Suprapubic skin (tissue), 4 donors: Measurements from ENCODE around the gene FAM237A. TPM values are rescaled to one million over a fixed set of nuclear protein-coding genes. Genes with fewer than 3 reads are reported as not detected.

Experiments
- DNase-seq, 2 donors: peaks; one replicate each; pipeline ENCODE4 v3.0.0-alpha.2; 2019; ENCODE audit warnings: low spot score in 2 of 2
- H3K27ac ChIP-seq: fragments of 200-600 bp; sonication (generic); one replicate; pipeline ENCODE4 v1.5.1; 2019
- H3K27me3 ChIP-seq: fragments of 200-600 bp; sonication (generic); one replicate; pipeline ENCODE4 v1.5.1; 2019
- H3K36me3 ChIP-seq: fragments of 200-600 bp; sonication (generic); one replicate; pipeline ENCODE4 v1.5.1; 2019
- H3K4me1 ChIP-seq: fragments of 200-600 bp; sonication (generic); one replicate; pipeline ENCODE4 v1.5.1; 2019
- H3K4me3 ChIP-seq: fragments of 200-600 bp; sonication (generic); one replicate; pipeline ENCODE4 v1.5.1; 2019; ENCODE audit warnings: mild to moderate bottlenecking
- H3K9me3 ChIP-seq: fragments of 200-600 bp; sonication (generic); one replicate; pipeline ENCODE4 v1.5.1; 2019
- CTCF ChIP-seq, 2 donors: fragments of 200-600 bp in 1 of 2; fragments of 450-650 bp in 1 of 2; sonication (generic) in 1 of 2; IDR thresholded peaks; one replicate each; pipeline ENCODE4 v1.5.1; 2016 to 2019; ENCODE audit warnings: antibody characterized with exemption in 2 of 2, mild to moderate bottlenecking in 1 of 2, moderate library complexity in 1 of 2
- EP300 ChIP-seq: sonication (generic); formaldehyde crosslinking; IDR thresholded peaks from one replicate; pipeline ENCODE4 v1.6.1; 2017; ENCODE audit warnings: antibody characterized with exemption
- POLR2A ChIP-seq, 2 donors: fragments of 450-650 bp; IDR thresholded peaks; one replicate each; pipeline ENCODE4 v1.6.1; 2017; ENCODE audit warnings: antibody characterized with exemption in 2 of 2, mild to moderate bottlenecking in 2 of 2, moderate library complexity in 2 of 2
- POLR2AphosphoS5 ChIP-seq, 3 donors: sonication (generic); formaldehyde crosslinking; IDR thresholded peaks; one replicate each; pipeline ENCODE4 v1.6.1; 2017; ENCODE audit warnings: antibody characterized with exemption in 3 of 3
- WGBS: methylation state at CpG from one replicate; pipeline ENCODE4 v1.1.5; 2018; 5-methylcytosine and 5-hydroxymethylcytosine counted together
- total RNA-seq, 4 donors: library from RNA; depleted of rRNA; stranded (reverse); fragments of >200 nt; gene quantifications; one replicate each; pipeline ENCODE4 v1.1.0, GENCODE V29; 2016

Gene FAM237A
- total RNA-seq, 4 donors from 2014 or later: not detected

- Histone ChIP-seq H3K4me1 (peaks cover 5% of the 10 kb centered on the region), H3K27ac (no peak overlapping the region), H3K27me3 (peaks cover 24% of the 10 kb centered on the region), H3K4me3 (no peak overlapping the region), H3K9me3 (no peaks in the 10 kb centered on the region), H3K36me3 (no peaks in the 10 kb centered on the region)
- 48% methylated on average over 3 of the region's 3 CpGs for WGBS
- TF ChIP-seq POLR2A (IDR thresholded peaks at IDR 0.05) (no peak), POLR2AphosphoS5 (IDR thresholded peaks at IDR 0.05) (no peak), EP300 (no peak), CTCF (IDR thresholded peaks at IDR 0.05) (no peak)
- no peak for DNase-seq
Observed at GRCh38 chr2:206641226-206641625, 1.1 kb upstream of the FAM237A start.

- no peak overlapping the region for H3K4me3 ChIP-seq
- DNase-seq: no peak
- H3K9me3 ChIP-seq: no peaks in the 10 kb centered on the region
- H3K27me3 ChIP-seq: no peaks in the 10 kb centered on the region
- no peaks in the 10 kb centered on the region for H3K36me3 ChIP-seq
- no peaks in the 10 kb centered on the region for H3K4me1 ChIP-seq
- H3K27ac ChIP-seq: no peak overlapping the region
- TF ChIP-seq CTCF (IDR thresholded peaks at IDR 0.05): no peak
- TF ChIP-seq POLR2AphosphoS5 (IDR thresholded peaks at IDR 0.05): no peak
- TF ChIP-seq EP300: no peak
- TF ChIP-seq POLR2A (IDR thresholded peaks at IDR 0.05): no peak
- WGBS: 53% methylated on average over 1 of the region's 1 CpG
Observed at GRCh38 chr2:206647985-206648384, 5.7 kb downstream of the FAM237A start.

- Histone ChIP-seq H3K9me3 (no peaks in the 10 kb centered on the region), H3K4me3 (no peak overlapping the region), H3K36me3 (no peaks in the 10 kb centered on the region), H3K27ac (no peak overlapping the region), H3K4me1 (no peaks in the 10 kb centered on the region), H3K27me3 (no peaks in the 10 kb centered on the region)
- 100% methylated on average over 1 of the region's 1 CpG for WGBS
- DNase-seq: no peak
- TF ChIP-seq CTCF (IDR thresholded peaks at IDR 0.05): no peak
- TF ChIP-seq POLR2A (IDR thresholded peaks at IDR 0.05): no peak
- no peak for TF ChIP-seq POLR2AphosphoS5 (IDR thresholded peaks at IDR 0.05)
- TF ChIP-seq EP300: no peak
Observed at GRCh38 chr2:206657087-206657486, 14.8 kb downstream of the FAM237A start.

GRCh38 chr2:206665251-206665650 is 23.0 kb downstream of the FAM237A start:
- H3K4me3 ChIP-seq: no peak overlapping the region
- 85% methylated on average over 3 of the region's 3 CpGs for WGBS
- no peak overlapping the region for H3K27ac ChIP-seq
- no peak for DNase-seq
- TF ChIP-seq POLR2AphosphoS5 (IDR thresholded peaks at IDR 0.05) (no peak), CTCF (IDR thresholded peaks at IDR 0.05) (no peak), POLR2A (IDR thresholded peaks at IDR 0.05) (no peak), EP300 (no peak)
- no peaks in the 10 kb centered on the region for H3K27me3 ChIP-seq
- H3K36me3 ChIP-seq: no peaks in the 10 kb centered on the region
- no peaks in the 10 kb centered on the region for H3K9me3 ChIP-seq
- no peaks in the 10 kb centered on the region for H3K4me1 ChIP-seq

- Histone ChIP-seq H3K27ac (no peak overlapping the region), H3K9me3 (no peaks in the 10 kb centered on the region), H3K27me3 (no peaks in the 10 kb centered on the region), H3K36me3 (no peaks in the 10 kb centered on the region), H3K4me1 (no peaks in the 10 kb centered on the region), H3K4me3 (no peak overlapping the region)
- WGBS: 55% methylated on average over 7 of the region's 7 CpGs
- no peak for DNase-seq
- TF ChIP-seq EP300: no peak
Observed at GRCh38 chr2:206670531-206671319, 28.4 kb downstream of the FAM237A start.

- WGBS: 95% methylated on average over 4 of the region's 4 CpGs
- H3K9me3 ChIP-seq: no peaks in the 10 kb centered on the region
- H3K27ac ChIP-seq: no peak overlapping the region
- DNase-seq: no peak
- no peak for TF ChIP-seq POLR2AphosphoS5 (IDR thresholded peaks at IDR 0.05)
- TF ChIP-seq CTCF (IDR thresholded peaks at IDR 0.05): no peak
- TF ChIP-seq POLR2A (IDR thresholded peaks at IDR 0.05): no peak
- no peak for TF ChIP-seq EP300
- no peaks in the 10 kb centered on the region for H3K36me3 ChIP-seq
- no peak overlapping the region for H3K4me3 ChIP-seq
- H3K4me1 ChIP-seq: no peaks in the 10 kb centered on the region
- no peaks in the 10 kb centered on the region for H3K27me3 ChIP-seq
Observed at GRCh38 chr2:206683546-206683945, 41.3 kb downstream of the FAM237A start.
